NCI-H187 (cell line): ENCODE data around the gene LY86.
A peak's percentile ranks its signal among the peaks of the same experiment; 100 is the strongest.

Source experiments
- DNase-seq, 2 experiments: peaks; one replicate each; lab custom pipeline; 2025; lab: John Stamatoyannopoulos, UW

Gene LY86

GRCh38 chr6:6682225-6682624 lies 93.7 kb downstream of the LY86 start:
- DNase-seq, result no peak

DNA sequence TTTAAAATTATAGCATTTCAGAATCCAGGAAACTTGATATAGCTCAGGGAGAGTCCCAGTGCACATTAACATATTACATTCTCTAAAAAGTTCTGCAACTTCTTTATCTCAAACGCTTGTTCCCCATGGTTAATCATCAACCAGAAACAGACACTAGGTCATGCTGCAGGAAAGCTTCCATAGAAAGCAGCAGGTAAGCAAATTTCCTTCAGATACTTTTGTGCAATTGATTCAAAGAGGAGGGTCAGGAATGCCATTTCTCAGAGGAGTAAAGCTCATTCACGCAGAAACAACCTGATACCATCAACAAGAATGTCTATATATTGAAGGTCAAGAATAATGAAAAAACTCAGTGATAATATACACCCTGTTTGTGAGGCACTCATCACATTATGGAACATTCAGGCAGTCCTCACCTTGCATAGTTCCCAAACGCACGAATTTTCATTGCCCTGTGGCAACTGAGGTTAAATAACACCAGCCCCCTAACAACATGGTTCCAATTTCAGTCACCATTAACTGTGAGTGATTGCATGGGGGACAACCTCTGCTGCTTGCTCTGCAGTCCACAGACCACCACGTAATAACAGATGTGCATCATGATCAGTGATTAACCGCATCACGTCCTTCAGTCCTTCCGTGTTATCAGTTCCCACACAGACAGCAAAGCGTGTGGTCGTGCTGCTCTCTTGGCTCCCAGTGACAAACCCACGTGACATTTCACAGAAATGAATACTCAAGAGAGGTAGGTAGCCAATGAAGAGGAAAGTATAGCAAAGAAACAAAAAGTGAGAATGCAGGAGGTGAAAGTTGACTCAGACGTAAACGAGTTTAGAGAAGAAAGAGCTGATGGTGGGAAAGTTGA lies 95.7 kb downstream of the LY86 start:
- no peak for DNase-seq

GRCh38 chr6:6685249-6686040 lies 96.9 kb downstream of the LY86 start:
- no peak for DNase-seq

DNA sequence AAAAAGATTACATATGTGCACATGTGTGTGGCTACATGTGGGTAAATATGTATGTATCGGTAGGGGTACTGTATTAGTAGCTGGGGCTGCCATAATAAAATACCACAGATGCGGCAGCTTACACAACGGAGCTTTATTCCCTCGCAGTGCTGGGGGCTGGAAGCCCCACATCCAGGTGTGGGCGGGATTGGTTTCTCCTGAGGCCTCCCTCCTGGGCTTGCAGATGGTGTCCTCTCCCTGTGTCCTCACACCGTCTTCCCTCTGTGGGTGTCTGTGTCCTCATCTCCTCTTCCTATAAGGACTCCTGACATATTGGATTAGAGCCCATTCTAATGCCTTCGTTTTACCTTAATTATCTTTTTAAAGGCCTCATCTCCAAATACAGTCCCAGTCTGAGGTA lies 97.7 kb downstream of the LY86 start:
- DNase-seq, result no peak

GRCh38 chr6:6686748-6687601 lies 98.5 kb downstream of the LY86 start:
- DNase-seq, result peak; percentile 96 to 98

DNA sequence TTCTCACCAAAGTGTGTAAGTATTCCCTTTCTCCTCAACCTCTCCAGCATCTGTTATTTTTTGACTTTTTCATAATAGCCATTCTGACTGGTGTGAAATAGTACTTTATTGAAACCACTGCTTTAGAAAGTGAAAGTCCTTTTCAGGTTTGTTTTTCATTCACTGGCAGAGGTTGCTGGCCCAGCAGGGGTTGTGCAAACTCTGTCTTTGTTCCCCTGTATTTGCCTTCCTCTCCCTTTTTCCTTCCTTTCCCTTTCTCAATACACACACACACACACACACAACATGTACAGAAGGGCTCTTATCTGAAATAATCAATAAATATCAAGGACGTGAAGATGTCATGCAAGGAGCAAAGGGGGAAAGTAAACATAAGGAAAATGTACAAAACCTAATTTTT lies 99.8 kb downstream of the LY86 start:
- DNase-seq, result no peak

- DNase-seq, result no peak
Observed at GRCh38 chr6:6688951-6689350, 100.4 kb downstream of the LY86 start.

GRCh38 chr6:6689400-6690143 lies 101.1 kb downstream of the LY86 start:
- DNase-seq, result no peak

DNA sequence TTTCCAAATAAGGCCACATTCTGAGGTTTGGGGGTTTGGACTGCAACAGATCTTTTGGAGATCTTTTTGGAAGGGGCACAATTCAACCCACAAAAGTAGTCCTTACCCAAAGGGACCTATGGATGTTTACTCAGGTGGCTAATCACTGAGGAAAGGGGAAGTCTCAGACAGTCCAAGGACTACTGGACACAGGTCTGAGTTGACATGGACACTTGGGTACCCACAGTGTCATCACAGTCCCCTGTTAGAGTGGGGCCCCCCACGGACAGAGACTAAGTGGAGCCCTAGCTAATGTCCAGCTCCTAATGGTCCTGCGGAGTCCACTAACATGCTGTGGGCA lies 101.6 kb downstream of the LY86 start:
- DNase-seq, result no peak

DNA sequence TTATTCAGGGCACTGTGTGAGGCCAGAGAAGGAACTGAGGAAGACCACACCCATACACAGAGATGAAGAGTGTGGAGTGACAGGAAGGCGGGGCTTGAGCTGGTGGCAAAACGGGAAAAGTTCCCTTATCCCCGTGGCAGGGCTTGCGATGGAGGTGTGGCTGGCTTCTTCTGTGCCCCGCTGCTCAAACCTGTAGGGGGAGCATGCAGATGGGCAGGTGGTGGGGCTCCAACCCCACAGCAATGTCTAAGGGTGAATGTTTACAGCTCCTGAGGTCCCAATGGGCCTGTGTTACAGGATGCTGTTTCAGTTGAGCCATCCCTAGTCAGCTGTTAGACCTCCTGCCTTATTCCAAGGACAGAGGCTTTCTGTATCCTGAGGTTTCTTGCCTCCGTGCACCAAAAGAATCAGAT lies 105.9 kb downstream of the LY86 start:
- no peak for DNase-seq

GRCh38 chr6:6694825-6695624 lies 106.5 kb downstream of the LY86 start:
- DNase-seq, result no peak

DNA sequence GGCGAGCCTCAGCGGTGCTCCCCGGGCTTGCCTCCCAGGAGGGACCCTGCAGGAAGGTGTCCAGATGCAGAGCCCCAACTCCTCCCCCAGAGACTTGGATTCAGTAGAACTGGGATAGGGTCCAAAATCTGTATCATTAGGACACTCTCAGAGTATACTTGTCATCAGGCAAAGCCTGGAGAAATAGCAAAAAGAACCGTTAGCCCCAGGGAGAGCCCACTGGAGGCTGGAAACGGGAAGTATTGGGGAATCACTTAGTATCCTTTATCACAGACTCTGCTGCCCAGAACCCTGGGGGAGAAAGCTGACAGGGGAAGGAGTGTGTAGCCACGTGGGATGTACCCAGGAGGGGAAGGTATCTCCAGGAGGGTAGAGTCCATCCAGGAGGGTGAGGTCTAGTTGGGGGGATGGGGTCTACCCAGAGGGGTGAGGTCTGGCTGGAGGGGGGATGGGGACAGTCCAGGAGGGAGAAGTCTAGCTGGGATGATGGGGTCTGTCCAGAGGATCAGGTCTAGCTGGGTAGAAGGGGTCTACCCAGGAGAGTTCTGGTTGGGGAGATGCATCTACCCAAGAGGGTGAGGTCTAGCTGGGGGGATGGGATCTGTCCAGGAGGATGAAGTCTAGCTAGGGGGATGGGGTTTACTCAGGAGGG lies 107.2 kb downstream of the LY86 start:
- DNase-seq, result no peak

GRCh38 chr6:6696867-6697531 lies 108.5 kb downstream of the LY86 start:
- DNase-seq, result peak in 1 of 2 experiments; percentile 22

GRCh38 chr6:6697620-6698019 lies 109.1 kb downstream of the LY86 start:
- no peak for DNase-seq

- DNase-seq, result peak; percentile 84 to 86
Observed at GRCh38 chr6:6699741-6700367, 111.3 kb downstream of the LY86 start.

GRCh38 chr6:6700407-6701270 lies 112.1 kb downstream of the LY86 start:
- no peak for DNase-seq

- DNase-seq, result no peak
Observed at GRCh38 chr6:6701864-6702263, 113.3 kb downstream of the LY86 start.

DNA sequence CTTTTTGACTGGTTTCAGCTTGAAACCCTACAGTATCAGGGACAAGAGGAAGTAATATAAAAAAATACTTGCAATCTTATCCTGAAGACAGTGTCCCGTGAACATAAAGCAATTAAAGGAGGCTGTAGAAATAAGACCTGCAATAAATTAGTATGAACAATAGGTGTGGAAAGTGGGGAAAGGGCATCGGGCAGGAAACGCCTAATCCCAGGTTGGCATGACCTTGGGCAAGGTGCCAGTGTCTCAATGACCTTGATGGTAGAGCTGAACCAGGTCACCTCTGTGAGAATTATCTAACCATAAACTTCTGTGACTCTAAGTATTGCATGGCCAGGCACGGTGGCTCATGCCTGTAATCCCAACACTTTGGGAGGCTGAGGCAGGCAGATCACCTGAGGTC lies 115.2 kb downstream of the LY86 start:
- DNase-seq, result no peak
